Epithelial cell of prostate (primary cell): ENCODE measurements around the gene INTS6L.
A peak's percentile ranks its signal among the peaks of the same experiment; 100 is the strongest.
"Not testable (repeated sequence)": the region's sequence is repeated elsewhere in the genome, so short reads cannot be mapped to it uniquely, and the experiment has no call there.

Experiments used
- DNase-seq: peaks from one replicate; pipeline ENCODE4 v3.0.0-alpha.2; 2011; ENCODE audit warnings: low read depth, low spot score
- H3K27ac ChIP-seq: fragments of 450-650 bp; 2 replicates; pipeline ENCODE4 v1.5.1; 2017; ENCODE audit warnings: mild to moderate bottlenecking

The INTS6L gene

DNA sequence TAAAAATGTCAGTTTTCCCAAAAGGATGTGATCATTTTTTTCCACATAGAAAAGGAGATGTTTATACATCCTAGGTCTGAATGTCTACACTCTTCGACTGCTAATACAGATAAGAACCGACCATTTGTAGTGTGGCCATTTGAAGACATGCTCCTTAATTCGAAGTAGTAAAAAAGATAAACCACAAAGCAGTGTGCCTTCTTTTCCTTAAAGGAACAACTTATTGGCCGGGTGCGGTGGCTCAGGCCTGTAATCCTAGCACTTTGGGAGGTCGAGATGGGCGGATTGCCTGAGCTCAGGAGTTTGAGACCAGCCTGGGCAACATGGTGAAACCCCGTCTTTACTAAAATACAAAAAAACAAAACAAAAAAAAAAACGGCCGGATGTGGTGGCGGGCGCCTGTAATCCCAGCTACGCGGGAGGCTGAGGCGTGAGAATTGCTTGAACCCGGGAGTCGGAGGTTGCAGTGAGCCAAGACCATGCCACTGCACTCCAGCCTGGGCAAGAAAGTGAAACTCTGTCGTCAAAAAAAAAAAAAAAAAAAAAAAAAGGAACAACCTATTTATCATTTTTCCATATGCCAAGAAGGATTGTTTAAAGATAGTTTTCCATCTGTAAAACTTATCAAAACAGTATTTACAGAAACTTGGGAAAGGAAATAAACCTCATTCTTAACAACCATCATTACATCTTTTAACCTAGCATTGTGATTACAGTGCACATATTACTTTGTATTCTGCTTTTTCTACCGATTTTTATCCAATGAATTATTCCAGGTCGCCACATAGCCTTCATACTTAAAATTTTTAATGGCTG, 2.6 kb downstream of the INTS6L start:
- peak overlapping the region; percentile 81 for H3K27ac ChIP-seq
- no peak for DNase-seq

DNA sequence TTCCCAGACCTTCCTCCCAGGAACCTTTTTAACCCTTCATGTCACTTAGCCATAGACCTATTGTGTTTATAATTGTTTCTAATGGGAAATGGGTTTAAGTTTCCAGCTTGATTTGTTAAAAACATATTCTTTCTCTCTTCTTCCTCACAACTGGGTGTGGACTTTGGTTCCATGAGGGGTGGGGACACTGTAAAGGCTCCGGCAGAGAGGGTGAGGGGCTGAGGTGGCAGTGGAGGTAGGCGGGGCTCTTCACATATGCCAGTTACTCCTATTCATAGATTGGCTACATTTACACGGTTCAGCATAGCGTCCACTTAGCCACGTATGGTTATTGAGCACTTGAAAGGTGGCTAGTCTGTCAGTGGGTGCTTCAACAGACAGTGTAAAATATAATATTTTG, 7.8 kb downstream of the INTS6L start:
- H3K27ac ChIP-seq = no peak overlapping the region
- DNase-seq = no peak

DNA sequence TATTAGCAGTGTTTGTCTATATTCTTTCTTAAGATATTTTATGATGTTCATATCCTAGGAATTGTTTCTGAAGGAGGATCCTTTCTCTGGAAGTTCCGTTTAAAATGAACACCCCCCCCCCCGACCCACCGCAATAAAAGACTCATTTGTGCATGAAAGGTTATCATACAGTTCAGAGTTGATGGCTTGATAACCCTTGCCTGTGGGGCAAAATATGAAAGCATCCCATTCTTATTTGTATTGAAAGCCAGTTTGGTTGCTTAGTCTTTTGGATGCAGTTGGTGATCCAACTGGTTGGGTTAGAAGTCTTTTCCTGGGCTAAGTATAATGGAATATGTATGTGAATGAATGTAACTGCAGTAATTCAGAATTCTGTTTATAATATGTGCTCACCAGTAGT, 8.3 kb downstream of the INTS6L start:
- DNase-seq = no peak
- H3K27ac ChIP-seq = no peak overlapping the region

DNA sequence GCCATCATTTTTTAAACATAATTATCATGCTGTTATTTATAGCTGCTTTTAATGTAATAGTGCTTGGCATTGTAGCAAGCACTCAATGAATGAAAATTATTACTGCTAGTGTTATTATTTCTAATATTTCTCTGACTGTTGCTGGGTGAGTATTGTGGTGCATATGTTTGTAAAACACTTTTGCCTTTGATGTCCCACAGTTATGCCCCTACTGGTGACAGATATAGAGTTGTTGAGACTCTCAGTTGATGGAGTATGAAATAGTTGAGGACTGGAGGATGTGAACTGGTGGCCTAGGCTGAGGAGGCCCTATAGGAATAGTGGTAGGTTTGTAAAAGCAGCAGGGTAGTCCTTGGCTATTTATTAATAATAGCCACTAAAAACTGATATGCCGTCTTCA, 9.6 kb downstream of the INTS6L start:
- DNase-seq = no peak

DNA sequence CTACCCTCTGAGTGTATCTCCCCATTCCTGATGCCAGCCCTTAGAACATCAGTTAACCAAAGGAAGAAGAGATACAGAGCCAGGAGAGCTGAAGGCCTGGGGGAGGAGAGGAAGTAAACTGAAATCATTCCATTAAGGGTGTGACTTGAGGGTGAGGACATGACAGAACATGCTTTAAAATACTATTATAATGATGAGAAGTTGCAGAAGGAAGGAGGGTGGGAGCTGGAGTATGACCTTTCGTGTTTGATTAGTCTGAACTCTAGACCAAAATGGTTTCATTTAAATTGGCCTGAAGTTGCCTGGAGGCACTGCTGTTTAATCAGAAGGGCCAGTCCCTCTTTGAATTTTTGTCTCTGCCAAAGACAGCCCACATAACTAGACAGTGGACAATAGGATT, 11.4 kb downstream of the INTS6L start:
- DNase-seq = peak; percentile 29

More for the DNA sequence above, 9.6 kb downstream of the INTS6L start:
- no peak overlapping the region for H3K27ac ChIP-seq

DNA sequence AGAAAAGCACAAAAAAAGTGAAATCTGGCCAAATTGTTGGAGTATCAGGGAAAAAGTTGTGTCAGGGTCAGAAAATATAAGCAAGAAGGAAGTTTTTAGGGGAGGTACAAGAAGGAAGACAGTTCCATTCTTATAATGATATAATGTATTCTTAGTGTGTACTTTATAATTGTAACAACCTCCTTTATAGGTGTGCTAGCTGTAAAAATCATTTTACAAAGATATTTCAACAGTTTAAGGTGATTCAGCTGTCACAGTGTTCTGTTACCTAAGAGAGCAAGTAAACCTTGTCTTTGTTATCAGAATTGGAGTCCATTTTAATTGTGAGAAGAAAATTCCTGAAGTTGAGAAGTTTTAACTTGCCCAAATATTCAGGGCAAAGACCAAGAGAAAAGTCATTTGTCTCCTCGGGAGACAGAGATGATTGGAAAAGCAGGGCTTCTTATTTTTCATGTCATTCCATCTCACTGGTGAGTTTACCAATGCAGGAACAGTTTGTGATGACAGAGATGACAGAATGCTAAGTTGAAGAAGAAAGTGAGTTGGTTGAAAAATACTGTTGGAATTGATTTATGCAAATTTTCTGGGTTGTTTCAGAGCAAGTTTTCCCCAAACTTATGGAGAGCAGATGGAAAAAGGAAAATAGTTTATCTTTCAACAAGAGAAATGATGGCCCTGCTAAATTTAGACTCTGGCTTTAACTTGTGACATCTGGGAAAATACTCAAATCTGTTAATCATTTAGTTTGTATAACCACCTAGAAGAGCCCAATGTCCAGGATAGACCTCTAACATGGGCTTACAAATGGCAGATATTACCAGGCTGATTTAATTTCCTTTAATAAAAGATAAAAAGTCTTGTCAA, 14.8 kb downstream of the INTS6L start:
- H3K27ac ChIP-seq = peak overlapping the region; percentile 49
- no peak for DNase-seq

More for the DNA sequence above, 11.4 kb downstream of the INTS6L start:
- peak overlapping the region; percentile 55 for H3K27ac ChIP-seq

DNA sequence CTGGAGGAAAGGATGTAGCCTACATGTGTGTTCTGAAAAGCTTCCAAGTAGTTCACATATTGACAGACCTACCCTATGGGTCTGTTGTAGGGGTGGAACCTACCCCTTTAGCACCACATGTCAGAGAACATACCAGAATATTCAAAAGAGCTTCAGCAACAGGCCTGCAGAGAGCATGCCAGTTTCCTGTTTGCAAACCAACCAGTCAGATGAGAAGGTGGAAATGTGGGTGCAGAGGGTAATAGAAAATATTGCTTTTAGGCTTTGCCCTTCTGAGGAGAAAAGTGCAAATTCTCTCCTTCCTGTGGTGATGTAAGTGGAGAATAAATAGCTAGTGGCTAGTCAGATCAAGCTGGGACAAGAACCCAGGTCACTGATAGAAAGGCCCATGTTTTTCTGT, 16.4 kb downstream of the INTS6L start:
- H3K27ac ChIP-seq = peak overlapping the region; percentile 10
- DNase-seq = no peak

DNA sequence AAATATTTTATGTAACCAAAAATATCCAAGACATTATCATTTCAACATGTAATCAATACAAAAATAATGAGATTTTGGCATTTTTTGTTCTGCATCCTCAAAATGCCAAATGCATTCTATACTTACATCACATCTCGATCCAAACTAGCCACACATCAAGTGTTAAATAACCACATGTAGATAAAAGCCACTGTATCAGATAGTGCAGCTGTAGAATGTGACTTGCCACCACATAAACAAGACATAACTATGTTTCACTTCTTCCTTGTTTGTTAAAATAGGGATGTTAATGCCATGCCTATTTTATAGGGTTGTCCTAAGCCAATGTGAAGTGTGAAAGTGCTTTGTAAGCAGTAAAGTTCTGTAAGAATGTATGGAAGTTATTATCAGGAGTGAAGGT, 20.9 kb downstream of the INTS6L start:
- H3K27ac ChIP-seq = no peak overlapping the region
- no peak for DNase-seq

DNA sequence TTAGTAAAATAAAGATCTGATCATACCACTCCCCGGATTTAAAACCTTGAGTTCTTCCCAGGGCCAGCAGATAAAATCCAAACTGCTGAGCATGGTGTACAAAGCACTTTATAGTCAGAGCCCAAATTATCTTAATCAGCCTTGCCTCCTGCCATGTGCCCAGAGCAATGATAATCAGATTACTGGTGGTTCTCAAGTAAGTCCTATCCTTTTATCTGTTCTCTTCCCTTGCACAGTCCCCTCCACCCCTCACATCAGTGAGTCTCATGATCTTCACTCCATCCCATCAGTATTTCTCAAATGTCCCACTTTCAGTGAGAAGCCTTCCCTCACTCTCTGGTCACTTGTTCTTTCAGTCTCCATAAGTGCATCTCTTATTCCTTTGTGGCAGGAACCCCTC, 22.7 kb downstream of the INTS6L start:
- DNase-seq = no peak
- H3K27ac ChIP-seq = no peak overlapping the region

DNA sequence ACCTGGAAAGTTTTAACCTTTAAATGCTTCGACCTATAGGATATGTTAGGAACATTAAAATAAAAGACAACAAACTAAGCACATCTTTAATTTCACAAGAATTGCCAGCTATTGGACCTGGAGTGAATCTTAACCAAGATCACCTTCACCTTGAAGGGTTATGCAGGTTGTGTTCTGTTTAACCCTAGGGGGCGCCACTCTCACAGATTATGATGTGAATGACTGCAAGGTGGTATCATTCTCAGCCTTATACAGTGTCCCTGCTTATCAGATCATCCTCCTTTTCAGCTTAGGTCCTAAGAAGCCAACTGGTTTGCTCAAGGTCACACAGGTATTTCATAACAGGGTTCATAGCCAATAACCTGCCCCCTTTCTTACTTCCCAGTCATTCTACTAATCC, 23.5 kb downstream of the INTS6L start:
- H3K27ac ChIP-seq = no peak overlapping the region
- DNase-seq = no peak

DNA sequence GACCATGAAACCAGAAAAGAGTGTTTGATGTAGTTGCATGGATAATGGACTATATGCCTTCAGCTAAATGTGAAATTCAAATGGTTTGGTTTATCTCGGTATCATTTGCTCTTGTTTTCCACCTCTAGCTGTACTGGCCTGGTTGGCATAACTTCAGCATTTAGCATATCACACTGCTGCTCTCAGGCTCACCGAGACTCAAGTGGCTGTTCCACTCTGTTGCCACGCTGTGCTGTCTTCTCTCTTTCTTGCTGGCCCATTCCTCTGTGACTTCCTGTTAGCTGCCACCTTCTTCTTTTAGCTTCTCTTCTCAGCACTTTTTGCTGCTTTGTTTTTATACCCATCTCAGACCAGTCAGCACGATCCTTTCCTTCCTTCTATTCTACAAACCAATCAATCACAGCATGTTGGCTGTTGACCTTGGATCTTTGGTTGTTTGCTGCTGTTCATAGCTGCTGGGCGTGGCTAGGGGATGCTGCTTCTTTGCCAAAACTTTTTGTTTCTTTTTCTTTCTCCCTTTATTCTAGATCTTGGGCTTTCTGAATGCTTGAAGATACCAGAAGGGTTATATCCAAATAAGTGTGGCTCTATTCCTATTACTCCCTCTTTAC, 24.0 kb downstream of the INTS6L start:
- DNase-seq = no peak
- no peak overlapping the region for H3K27ac ChIP-seq

DNA sequence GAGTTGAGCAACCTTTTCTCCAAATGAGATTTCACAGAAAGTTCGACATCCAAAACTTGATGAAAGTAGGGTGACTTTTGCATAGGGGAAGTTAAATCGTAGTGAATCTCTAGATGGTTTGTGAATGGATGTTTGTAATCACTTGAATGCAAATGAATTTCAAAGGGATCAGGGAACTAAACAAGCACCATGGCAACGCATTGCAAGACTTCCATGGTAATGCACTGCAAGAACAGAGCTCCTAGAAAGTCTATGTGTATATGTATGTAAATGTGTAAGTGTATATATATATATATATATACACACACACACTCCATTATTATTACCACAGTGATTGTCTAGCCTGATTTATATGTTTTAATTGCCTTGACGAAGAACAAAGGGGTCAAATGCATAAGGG, 27.3 kb downstream of the INTS6L start:
- H3K27ac ChIP-seq = no peak overlapping the region
- no peak for DNase-seq

DNA sequence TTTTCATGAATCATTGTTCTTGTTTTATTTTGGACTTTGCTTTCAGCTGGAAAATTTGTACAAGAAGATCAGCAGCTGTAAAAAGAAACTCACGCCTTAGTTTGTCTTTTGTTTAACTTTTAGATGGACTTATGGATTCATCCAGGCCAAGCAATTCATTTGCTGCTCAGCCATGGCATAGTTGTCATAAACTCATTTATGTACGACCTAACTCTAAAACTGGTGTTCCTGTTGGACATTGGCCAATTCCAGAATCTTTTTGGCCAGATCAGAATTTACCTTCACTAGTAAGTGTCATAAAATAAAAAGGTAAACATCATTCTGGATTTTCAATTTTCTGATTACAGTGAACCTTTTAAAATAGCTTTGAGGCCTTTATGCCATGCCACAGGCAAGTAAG, 29.1 kb downstream of the INTS6L start:
- no peak overlapping the region for H3K27ac ChIP-seq
- no peak for DNase-seq

DNA sequence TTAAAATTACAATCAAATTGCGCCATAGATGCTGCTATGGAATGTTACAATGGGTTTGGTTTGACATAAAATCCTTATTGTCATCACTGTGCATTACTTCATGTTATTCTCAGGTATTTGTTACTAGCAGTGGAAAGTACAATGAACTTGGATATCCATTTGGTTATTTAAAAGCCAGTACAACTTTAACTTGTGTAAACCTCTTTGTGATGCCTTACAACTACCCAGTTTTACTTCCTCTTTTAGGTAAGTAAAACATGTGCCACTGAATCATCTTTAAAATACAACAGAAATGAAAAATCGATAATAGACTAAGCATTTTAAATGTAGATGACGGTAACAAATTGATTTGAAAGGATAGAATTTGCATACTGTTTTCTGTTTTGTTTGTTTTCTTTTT, 35.6 kb downstream of the INTS6L start:
- no peak overlapping the region for H3K27ac ChIP-seq
- DNase-seq = no peak

DNA sequence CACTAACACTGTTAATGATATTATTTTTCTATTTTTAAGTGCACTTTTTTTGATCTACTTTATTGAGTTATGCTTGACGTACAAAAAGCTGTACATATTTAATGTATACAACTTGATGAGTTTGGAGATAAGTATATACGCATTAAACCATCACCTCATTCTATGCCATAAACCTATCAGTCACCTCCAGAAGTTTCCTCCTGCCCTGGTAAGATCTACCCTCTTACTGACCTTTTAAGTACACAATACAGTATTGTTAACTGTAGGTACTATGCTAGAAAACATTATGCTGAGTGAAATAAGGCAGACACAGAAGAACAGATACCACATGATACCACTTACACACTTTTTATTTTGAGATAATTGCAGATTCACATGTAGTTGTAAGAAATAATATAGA, 36.9 kb downstream of the INTS6L start:
- no peak for DNase-seq
- H3K27ac ChIP-seq = no peak overlapping the region

DNA sequence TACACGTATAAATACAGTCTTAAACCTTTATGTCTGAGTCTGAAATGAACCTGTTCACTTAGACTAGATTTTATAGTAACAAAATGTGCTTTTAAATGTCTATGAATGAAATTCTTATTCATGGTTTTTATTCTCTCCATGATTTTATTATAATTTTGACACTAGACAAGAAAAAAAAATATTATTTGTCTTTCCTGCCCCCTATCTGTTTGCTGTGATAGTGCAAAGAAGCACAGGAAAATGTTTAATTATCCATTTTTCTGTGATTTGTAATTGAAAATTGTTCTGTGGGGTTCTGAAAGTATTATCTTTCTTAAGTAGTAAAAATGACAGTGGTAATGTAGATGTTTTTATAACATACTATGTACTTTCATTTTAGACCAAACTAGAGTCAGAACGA, 52.0 kb downstream of the INTS6L start:
- DNase-seq = no peak
- no peak overlapping the region for H3K27ac ChIP-seq

DNA sequence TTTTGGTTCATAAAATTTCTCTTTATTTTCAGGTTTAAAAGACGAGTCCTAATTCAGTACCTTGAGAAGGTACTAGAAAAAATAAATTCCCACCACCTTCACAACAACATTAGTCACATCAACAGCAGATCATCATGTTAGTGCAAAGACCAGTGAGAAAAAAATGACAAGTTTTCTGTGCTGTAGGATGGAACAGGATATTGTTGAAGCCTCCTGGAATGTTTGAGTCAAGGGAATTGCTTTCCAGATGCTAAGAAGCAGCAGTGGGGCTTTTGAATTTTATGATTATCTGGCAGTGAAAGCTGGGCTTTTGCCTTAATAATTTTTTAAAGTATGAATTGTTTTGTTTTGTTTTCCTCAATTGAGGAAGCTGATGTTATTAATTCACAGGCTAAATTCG, 61.0 kb downstream of the INTS6L start:
- DNase-seq = no peak
- no peak overlapping the region for H3K27ac ChIP-seq

DNA sequence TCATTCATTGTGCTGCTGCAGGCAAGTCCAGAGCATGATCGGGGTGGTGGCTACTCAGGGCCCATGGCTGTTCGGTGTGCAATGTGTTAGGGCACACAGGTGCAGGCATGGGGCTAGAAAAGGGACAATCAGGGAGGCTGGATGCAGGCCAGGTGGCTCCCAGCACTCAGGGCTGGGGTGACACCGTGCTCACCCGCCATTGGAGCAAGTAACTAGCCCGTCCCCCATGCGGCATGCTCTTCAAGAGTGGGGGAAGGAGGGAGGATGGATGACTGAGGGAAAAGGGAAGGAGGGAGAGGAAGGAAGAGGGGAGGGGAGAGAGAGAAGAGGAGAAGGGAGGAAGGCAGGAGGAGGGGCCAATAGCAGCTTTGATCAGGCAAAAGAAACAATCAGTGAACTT, 64.7 kb downstream of the INTS6L start:
- DNase-seq = no peak
- H3K27ac ChIP-seq = no peak overlapping the region

DNA sequence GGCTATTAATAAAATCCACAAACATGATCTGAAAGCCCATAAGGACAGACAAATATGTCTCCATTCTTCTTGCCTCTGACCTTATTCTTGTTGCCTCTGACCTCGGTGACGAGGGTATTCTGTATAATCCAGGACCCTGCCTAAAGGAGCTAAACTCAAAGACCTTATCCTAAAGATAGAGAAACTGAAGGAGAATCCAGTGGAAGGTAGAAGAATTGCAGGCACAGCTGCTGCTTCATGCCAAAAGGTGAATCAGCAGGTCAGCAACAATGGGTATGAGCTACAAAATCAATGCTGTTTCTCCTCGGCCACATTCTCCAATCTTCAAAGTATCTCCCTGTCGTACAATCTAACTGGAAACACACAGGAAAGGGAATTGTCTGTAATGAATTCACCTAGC, 71.4 kb downstream of the INTS6L start:
- no peak for DNase-seq
- no peak overlapping the region for H3K27ac ChIP-seq

DNA sequence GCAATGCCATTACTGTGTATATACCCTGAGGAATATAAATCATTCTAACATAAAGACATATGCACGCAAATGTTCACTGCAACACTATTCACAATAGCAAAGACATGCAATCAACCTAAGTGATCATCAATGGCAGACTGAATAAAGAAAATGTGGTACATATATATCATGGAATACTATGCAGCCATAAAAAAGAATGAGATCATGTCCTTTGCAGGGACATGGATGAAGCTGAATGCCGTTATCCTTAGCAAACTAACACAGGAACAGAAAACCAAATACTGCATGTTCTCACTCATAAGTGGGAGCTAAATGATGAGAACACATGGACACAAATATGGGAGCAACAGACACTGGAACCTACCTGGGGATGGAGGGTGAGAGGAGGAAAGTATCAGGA, 73.6 kb downstream of the INTS6L start:
- H3K27ac ChIP-seq, DNase-seq: not testable (repeated sequence)

DNA sequence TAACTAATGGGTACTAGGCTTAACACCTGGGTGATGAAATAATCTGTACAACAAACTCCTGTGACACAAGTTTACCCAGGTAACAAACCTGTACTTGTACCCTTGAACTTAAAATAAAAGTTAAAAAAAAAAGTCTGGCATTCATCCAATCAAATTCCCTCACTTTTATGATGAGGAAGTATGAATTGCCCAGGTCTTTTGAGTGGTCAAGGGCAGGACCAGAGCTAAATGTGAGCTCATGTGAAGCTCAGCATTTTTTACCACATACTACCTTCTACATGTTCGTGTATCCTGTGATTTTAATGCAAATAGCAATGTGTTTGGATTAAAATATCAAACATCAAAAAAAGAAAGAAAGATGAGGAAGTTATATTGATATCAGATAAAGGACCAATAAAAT, 74.0 kb downstream of the INTS6L start:
- not testable (repeated sequence) for H3K27ac ChIP-seq, DNase-seq
